Measurements from ENCODE around the gene ZNF296.

The ZNF296 gene

DNA sequence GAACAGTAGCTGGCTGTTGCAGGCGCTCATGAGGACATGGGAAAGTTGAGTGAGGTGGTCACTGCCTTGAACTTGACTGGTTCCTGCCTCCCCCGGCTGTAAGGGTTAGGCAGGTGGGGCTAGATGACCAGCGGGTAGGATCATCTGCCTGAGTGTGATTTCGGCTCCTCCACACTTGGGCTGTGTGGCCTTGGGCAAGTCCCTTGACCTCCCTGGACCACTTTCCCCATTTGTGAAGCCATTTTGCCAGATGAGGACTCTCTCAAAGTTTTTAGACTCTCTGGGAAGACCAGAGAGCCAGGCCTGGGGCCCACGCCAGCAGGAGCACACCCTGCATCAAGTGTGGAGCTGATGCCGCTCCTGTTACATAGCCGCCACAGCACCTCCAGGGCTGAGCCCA, 26.2 kb upstream of the ZNF296 start:
- no peak for DNase-seq

DNA sequence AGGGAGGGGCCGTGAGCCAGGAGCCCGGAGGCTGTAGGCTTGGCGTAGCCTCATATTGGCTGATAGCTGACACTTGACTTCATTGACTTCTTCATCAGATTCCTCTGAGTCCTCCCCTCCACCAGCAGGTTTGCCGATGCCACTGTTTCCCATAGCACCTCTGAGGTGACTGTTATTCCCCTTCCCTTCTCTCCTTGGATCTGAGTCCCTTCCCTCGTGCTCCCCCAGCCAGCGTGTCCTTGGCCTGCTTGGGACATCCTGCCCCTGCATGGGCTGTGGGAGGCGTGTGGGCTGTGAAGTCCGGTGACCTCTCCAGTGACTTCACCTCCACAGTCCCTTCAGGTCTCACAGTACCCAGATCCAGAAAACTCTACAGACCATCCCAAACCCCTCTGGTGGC, 25.5 kb upstream of the ZNF296 start:
- no peak for DNase-seq

- no peak for DNase-seq
These were observed 24.6 kb upstream of the ZNF296 start for GRCh38 chr19:45100846-45101252.

DNA sequence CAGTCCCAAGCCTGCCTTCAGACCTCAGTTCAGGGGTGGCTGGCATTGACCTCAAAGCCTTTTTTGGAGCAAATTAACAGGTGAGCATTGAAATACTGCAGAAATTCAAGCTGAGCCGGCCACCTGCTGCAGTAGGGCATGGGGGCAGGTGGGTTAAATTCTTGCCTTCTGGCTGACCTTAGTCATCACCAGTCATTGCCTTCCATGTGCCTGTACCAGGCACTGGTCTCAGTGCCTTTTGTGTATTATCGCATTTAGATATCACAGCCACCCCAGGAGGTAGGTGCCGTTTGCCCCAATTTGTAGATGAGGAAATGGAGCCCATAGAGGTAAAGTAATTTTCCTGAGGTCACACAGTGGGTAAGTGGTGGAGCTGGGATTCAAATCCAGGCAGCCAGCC, 23.9 kb upstream of the ZNF296 start:
- DNase-seq, result no peak

DNA sequence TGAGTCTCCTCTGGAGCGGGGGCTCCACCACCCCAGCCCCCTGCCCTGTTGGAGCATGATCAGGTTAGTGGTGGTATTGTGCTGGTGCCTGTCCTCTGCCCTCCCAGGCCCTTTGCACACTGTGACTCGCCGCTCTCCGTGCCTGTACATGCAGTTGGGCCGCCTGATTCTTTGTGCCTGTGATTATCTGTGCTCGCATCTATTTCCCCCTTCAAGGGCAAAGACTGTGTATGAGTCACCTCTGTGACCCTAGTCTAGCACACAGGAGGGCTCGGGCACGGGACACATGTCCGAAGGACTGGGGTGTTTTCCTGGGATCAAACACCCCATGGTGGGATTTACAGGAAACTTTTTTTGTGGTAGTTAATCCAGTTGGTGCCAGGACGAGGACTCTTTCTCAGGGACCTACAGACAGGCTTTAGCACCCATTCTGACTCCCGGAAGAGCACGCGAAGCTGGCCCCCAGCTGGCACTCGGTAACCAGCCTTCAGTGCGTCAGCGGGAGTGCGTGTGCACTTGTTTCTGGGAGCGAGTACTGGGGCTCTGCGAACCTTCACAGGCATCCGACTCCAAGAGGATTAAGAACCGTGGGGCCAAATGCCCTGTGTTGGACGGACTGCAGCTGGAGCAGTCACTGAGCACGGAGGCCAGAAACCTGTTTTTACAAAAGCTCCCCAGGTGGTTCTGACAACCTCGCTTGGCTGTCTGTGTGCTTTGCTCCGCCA, 23.4 kb upstream of the ZNF296 start:
- no peak for DNase-seq

- no peak for DNase-seq
These were observed 22.5 kb upstream of the ZNF296 start for GRCh38 chr19:45098521-45099466.

DNA sequence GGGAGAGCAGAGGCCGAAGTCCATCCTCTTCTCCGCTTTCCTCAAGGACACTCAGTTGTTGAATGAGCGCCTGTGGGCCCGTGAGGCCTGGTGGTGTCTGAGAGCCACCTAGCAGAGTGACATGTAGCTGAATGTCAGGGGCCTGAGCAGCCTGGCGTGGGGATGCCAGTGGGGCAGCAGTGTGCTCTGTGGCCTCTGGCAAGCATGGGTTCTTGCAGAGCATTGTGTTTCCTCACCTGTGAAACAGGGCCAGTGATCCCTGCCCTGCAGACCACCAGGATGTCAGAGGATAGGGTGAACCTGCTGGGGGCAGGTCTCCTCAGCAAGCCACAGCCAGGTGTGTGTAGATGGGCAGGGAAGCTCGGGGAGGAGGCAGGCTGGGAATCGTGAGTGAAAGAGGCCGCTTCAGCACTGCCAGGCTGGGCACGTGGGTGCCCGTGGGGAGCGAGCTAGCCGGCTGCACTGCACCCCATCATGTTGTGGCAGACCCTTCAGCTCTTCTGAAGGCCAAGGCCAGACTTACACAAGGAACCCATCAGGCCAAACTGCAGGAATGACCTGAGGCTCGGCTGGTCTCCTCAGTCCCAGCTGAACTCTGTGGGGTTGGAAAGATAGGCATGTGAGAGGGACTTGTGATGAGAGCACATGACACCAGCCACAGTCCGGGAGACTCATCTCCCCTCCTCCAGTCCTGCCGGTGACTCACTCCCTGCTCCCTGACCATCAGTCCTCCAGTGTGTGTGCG, 21.7 kb upstream of the ZNF296 start:
- no peak for DNase-seq

- DNase-seq, result no peak
These were observed 21.1 kb upstream of the ZNF296 start for GRCh38 chr19:45097450-45097775.

DNA sequence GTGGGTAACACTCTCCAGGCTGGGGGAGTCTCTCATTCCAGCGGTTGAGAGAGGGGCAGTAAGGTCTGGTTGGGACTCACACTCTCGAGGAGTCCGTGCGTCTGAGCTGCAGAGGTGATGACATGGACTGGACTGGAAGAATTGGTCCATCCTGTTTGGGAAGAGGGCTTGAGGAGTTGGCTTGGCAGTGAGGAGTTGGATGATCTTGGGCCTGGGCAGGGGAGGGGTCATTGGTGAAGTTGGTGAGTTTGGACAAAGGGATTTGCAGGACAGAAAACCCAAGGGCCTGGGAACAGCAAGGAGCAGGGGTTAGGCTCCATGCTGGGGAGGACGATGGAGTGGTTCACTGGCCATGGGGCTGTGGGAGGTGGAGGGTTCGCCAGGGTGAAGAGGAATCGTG, 20.4 kb upstream of the ZNF296 start:
- no peak for DNase-seq

DNA sequence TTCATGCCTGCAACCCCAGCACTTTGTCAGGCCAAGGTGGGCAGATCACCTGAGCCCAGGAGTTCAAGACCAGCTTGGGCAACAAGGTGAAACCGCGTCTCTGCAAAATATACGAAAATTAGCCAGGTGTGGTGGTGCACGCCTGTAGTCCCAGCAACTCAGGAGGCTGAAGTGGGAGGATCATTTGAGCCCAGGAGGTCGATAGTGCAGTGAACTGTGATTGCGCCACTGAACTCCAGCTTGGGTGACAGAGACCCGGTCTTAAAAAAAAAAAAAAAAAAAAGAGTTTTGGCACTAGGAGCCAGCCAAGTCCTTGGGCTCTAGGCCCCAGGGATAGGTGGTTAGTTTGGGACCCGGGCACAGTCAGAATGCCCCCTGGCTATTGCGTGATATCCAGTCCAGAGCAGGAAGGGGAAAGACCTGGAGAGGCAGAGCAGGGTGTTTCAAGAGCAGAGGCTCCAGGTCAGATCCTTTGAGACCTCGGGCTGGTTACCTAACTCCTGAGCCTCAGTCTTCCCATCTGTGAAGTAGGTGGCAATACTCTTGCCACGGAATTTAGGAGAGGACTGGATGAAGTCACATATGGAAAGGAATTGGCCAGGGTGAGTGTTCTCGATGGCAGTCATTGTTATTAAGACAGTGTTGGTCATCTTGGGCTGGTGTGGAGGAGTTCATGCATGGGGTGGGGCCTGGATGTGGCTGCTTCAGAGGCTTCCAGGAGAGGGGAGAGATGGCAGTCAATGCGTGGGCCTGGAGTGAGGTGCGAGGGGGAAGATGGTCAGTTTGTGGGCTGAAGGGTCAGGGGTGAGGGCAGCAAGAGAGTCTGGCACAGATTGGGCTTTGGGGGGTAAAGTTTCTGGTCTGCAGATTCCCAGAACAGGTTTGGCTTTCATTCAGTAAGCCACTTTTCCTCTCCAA, 19.5 kb upstream of the ZNF296 start:
- no peak for DNase-seq

- no peak for DNase-seq
These were observed 18.4 kb upstream of the ZNF296 start for GRCh38 chr19:45094707-45095106.

- no peak for DNase-seq
These were observed 17.9 kb upstream of the ZNF296 start for GRCh38 chr19:45094137-45094536.

DNA sequence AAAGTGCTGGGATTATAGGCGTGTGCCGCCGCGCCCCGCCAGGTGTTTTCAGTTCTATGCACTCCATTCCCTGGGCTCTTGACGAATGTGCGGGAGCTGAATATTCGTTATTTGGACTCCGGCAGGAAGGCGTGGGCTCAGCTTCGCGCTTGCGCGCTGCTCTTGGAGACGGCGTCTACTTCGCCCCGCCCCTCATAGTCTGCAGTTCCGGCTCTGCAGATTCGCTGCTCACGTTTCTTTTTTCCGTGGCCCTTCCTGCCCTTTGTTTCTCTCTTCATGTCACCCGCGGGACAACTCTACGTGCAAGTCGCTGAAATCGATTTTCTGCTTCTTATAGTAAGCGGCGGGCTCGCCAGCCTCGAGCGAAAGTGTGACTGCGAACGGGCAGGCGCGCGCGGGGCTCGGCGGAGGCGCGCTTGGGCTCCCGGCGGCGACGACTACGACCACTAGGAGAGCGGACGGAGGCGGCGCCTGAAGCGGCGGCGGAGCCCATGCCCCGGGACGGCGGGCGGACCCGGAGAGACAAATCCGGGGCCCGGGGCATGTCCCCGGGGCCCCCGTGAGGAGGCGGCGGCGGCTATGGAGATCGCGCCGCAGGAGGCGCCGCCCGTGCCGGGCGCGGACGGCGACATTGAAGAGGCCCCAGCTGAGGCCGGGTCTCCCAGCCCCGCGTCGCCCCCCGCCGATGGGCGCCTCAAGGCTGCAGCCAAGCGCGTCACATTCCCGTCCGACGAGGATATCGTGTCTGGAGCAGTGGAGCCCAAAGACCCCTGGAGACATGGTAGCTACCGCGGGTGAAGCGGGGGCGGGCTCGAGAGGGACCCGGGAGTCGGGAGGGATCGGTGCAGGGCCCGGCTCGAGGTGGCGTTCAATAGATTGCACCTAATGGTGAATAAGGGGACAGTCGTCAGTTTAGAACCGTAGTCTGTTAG, 16.7 kb upstream of the ZNF296 start, which contains the start of gene PPP1R37:
Gene PPP1R37, plus strand, starts transcription at position 433 of the 932 bp plus-strand sequence. Its CDS starts 147 bp downstream, at position 580.
- DNase-seq, result peak; percentile 95

DNA sequence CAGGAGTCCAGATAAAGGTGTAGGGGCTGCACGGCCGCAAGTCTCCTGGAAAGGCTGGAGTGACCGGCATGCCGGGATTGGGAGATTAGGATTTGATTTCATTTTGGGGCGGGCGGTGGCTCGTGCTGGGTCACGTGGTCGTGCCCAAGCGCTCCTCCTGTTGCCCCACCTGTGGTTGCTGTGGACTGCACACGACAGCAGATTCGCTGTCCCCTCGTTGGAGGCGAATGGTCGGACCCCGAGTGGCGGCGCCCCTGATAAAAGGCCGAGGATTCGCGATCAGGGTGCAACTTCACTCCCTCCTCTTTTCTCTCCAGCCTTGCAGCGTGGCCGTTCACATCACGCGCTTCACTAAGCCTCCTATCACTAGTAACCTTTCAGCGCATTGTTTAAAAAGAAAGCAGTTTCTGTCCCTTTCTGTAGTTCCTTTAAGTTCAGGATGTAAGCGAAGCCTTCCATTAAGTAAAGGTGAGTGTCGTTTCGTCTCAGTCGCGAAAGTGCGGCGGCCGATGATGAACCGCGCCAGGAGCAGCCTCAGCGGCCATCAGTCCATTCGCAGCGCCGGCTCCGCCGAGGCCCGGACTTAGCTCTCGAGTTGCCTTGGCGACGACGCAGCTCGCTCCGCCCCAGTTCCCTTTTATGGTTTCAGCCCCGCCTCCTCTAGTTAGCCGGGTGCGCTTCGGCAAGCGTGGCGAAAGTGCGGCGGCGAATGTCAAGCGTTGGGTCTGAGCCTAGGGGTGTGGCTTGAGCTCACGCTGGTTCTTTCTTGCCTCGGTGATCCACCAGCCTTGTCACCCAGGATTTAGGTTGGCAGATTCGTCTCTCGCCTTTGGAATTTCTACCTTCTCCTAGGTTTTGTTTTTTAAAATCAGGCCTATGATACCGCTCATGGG, 15.0 kb upstream of the ZNF296 start:
- DNase-seq, result peak; percentile 98

- DNase-seq, result no peak
These were observed 14.3 kb upstream of the ZNF296 start for GRCh38 chr19:45090606-45091005.

GRCh38 chr19:45090034-45090433, 13.8 kb upstream of the ZNF296 start:
- no peak for DNase-seq

DNA sequence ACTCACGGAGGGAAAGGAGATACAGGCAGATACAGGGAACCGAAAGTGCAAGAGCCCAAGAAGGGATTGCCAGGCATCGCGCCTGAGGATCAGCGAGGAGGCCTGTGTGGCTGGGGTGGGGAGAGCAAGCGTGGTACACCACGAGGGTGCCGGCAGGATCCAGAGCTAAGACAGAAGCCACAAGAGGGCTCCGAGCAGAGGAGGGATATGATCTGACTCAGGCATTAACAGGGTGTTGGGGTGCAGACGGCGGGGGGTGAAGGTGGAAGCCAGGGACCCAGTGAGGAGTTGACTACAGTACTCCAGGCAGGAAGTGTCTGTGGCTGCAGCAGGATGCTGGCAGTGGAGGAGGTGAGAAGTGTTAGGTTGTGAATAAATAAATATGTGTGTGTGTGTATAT, 11.3 kb upstream of the ZNF296 start:
- DNase-seq, result peak; percentile 77

- DNase-seq, result no peak
These were observed 10.2 kb upstream of the ZNF296 start for GRCh38 chr19:45086480-45086879.

DNA sequence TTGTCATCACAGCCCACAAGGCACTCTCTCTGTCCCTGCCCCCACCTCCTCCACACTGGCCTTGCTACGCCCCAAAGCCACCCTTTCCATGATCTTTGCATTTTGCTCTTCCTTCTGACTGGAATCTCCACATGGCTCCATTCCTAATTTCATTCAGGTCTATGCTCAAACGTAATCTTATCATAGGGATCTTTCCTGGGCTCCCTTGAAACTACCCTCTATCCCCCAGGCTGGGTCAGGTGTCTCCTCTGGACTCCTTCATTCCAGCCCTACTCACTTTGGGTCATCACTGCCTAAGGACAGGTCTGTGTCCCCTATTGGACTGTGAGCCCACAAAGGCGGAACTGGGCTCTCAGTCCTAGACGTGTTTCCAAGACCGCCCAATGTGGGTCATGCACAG, 5.9 kb upstream of the ZNF296 start:
- no peak for DNase-seq

DNA sequence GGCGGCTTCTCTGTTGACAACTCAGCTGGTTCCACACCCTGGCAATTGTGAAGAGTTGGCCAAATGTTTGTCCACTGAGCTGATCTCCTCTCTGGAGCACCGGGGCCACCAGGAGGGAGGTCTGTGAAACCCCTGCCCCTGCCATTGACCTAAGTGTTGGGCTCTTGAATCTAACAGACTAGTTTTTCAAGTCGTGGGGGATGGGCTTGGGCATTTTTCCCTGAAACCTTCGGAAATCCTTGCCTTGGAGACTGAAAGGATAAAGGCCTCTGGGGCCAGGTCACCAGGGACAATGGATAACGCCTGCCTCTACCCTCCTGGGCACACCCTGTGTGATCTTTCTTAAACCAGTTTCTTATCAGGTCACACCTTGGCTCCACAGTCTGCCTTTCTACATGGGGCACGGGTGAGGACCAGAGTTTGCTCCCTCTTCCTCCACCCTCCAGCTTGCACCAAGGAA, 3.7 kb upstream of the ZNF296 start:
- no peak for DNase-seq

Measured in activated CD4-positive, alpha-beta T cell treated with anti-CD3 and anti-CD28 coated beads, Interleukin-2, amount 50 U/mL, for 16 hours (primary cell).